ENCODE results near the gene ITSN1. TPM values are rescaled to one million over a fixed set of nuclear protein-coding genes. Genes with fewer than 3 reads are reported as not detected.

ITSN1 gene
- total RNA-seq, 2 experiments from 2014 or later, result 2.3 to 4.6 TPM

DNA sequence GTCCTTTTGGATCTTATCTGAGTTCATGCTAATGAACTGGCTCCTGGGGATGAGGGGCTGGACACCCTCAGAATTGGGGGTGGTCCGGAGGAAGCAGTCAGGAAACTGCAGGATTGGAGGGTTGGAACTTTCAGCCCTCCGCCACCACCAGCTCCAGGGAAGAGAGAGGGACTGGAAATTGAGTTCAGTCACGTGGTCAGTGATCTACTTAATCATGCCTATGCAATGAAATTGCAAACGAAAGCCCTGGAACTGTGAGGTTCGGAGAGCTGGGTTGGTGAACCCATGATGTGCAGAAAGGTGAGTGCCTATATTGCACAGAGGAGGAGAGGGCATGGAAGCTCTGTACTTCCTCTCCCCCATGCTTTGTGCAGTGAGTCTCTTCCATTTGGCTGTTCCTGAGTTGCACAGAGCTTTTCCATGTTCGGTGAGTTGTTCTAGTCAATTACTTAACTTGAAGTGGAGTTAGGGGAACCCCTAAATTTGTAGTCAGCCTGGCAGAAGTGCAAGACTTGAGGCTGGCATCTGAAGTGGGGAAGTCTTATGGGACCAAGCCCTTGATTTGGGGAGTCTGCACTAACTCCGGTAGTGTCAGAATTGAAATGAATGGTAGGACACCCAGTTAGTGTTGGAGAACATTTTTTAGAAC lies 16.7 kb downstream of the ITSN1 start:
- no peak for ATAC-seq (ENCODE audit: low read depth)
- Mint-ChIP-seq H3K36me3 (peaks cover 2% of the 10 kb centered on the region), H3K27ac (no peak overlapping the region), H3K9me3 (no peaks in the 10 kb centered on the region), H3K4me3 (no peak overlapping the region), H3K4me1 (peaks cover 2% of the 10 kb centered on the region), H3K27me3 (peaks cover 4% of the 10 kb centered on the region)
- POLR2A ChIA-PET, result no interaction called here
- DNase-seq, result no peak

DNA sequence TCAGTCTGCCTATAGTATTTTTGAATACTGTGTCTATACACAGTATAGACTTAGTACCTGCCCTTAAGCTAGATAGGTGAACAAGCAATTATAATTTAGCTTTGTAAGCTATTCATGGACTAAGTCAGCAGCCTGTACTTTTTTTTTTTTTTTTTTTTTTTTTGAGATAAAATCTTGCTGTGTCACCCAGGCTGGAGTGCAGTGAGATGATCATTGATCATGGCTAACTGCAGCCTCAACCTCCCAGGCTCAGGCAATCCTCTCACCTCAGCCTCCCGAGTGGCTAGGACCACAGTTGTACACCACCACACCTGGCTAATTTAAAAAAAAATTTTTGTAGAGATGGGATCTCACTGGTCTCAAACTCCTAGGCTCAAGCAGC lies 17.3 kb downstream of the ITSN1 start:
- Mint-ChIP-seq H3K27ac (no peak overlapping the region), H3K4me3 (no peak overlapping the region), H3K27me3 (peaks cover 4% of the 10 kb centered on the region), H3K9me3 (no peaks in the 10 kb centered on the region), H3K4me1 (peaks cover 2% of the 10 kb centered on the region), H3K36me3 (peaks cover 2% of the 10 kb centered on the region)
- POLR2A ChIA-PET, result no interaction called here
- DNase-seq (no peak), ATAC-seq (ENCODE audit: low read depth) (no peak)

DNA sequence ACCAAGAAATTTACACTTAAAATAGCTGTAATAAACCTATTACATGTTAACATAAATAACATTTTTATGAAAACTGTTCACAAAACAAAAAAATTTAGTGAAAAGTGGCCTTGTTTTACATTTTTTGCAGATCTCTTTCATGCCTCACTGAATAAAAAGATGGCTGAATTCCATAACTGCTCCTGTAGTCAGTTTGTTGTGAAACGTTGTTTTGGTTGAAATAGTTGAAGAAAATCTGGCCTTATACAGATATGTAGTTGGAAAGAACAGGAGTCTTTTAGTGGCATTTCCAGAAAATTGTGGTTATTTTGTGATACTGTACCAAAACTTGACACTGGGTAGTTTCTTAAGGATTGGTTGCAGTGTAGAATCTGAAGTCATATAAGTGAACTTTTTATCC lies 18.1 kb downstream of the ITSN1 start:
- H3K9me3 Mint-ChIP-seq, result no peaks in the 10 kb centered on the region
- no peak overlapping the region for H3K27ac Mint-ChIP-seq
- no peak overlapping the region for H3K4me3 Mint-ChIP-seq
- ATAC-seq (ENCODE audit: low read depth) (no peak), DNase-seq (no peak)
- peaks cover 2% of the 10 kb centered on the region for H3K36me3 Mint-ChIP-seq
- POLR2A ChIA-PET, result no interaction called here
- H3K27me3 Mint-ChIP-seq, result peaks cover 4% of the 10 kb centered on the region
- peaks cover 2% of the 10 kb centered on the region for H3K4me1 Mint-ChIP-seq

DNA sequence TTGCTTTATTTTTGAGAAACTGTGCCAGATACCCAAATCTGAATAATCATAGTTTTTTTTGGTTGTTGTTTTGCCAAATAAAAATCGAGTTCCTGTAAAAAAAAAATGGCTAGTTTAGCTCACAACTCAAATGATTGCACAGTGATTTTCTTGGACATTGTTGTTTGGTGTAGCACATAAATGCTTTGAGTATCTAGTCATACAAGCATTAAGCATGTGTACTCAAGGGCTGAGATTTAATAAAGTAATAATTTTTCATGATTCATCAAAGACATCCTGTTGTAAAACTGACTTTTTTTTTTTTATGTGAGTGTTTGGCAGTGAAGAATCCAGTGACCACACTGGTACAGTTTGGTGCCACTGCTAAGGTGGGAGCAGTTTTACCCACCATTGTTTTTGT lies 18.8 kb downstream of the ITSN1 start:
- no peak overlapping the region for H3K4me3 Mint-ChIP-seq
- H3K4me1 Mint-ChIP-seq, result peaks cover 2% of the 10 kb centered on the region
- POLR2A ChIA-PET, result no interaction called here
- H3K27me3 Mint-ChIP-seq, result peaks cover 4% of the 10 kb centered on the region
- DNase-seq (no peak), ATAC-seq (ENCODE audit: low read depth) (no peak)
- H3K27ac Mint-ChIP-seq, result no peak overlapping the region
- H3K9me3 Mint-ChIP-seq, result no peaks in the 10 kb centered on the region
- H3K36me3 Mint-ChIP-seq, result peaks cover 2% of the 10 kb centered on the region

DNA sequence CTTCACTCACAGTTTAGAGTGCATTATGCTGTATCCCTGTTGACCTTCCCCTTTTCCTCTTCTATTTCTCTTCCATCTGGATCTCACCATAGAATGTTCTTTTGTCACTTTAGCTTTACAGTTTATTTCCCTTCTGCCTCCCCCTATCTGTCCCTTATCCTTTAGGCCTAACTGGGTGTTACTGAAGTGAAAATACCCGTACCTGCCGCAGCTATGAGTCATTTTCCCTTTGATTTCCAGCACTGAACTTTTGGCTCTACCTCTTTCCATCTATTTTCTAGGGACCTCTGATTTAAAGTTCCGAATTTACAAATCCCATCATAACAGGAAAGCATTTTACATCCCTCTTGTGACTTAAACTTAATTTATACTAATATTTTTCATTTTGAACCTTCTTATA lies 19.7 kb downstream of the ITSN1 start:
- Mint-ChIP-seq H3K9me3 (no peaks in the 10 kb centered on the region), H3K27ac (no peak overlapping the region), H3K4me1 (peaks cover 2% of the 10 kb centered on the region), H3K27me3 (peaks cover 4% of the 10 kb centered on the region), H3K4me3 (no peak overlapping the region), H3K36me3 (peaks cover 2% of the 10 kb centered on the region)
- no peak for DNase-seq
- POLR2A ChIA-PET, result no interaction called here
- ATAC-seq (ENCODE audit: low read depth), result no peak

DNA sequence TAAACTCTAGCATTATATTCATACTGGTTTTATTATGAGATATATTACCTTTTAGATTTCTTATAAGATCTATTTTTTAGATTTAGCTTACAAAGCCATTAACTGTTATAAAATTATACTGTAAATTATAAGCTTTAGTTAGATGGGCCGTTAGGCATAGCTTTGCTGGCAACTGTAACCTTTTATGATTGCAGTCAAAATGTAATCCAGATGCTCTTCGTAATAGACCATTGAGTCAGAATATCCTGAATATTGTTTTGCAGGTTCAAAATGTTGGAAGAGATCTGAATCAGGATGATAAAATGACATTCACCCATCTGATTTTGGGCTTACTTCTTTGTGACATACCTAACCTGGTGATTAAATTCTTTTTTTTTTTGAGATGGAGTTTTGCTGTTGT lies 20.9 kb downstream of the ITSN1 start:
- ATAC-seq (ENCODE audit: low read depth), result no peak
- no peak overlapping the region for H3K4me3 Mint-ChIP-seq
- peaks cover 2% of the 10 kb centered on the region for H3K4me1 Mint-ChIP-seq
- DNase-seq, result no peak
- POLR2A ChIA-PET, result no interaction called here
- H3K27ac Mint-ChIP-seq, result no peak overlapping the region
- no peaks in the 10 kb centered on the region for H3K9me3 Mint-ChIP-seq
- H3K36me3 Mint-ChIP-seq, result peaks cover 2% of the 10 kb centered on the region
- no peaks in the 10 kb centered on the region for H3K27me3 Mint-ChIP-seq

DNA sequence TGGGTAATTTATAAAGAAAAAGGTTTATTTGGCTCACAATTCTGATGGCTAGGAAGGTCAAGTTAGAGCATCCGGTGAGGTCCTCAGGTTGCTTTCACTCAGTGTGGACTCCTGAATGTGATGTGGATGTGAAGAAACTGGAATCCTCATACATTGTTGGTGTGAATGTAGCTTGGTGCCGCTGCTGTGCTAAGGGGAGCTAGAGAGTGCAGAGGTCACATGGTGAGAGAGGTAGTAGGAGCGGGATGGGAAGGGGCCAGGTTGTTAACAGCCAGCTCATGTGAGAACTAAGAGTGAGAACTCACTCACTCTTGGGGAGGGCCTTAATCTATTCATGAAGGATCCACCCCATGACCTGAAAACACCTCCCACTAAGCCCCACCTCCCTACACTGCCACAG lies 21.8 kb downstream of the ITSN1 start:
- Mint-ChIP-seq H3K27me3 (no peaks in the 10 kb centered on the region), H3K4me1 (peaks cover 2% of the 10 kb centered on the region), H3K27ac (no peak overlapping the region), H3K36me3 (peaks cover 2% of the 10 kb centered on the region), H3K4me3 (no peak overlapping the region), H3K9me3 (no peaks in the 10 kb centered on the region)
- ATAC-seq (ENCODE audit: low read depth) (no peak), DNase-seq (no peak)
- POLR2A ChIA-PET, result no interaction called here

DNA sequence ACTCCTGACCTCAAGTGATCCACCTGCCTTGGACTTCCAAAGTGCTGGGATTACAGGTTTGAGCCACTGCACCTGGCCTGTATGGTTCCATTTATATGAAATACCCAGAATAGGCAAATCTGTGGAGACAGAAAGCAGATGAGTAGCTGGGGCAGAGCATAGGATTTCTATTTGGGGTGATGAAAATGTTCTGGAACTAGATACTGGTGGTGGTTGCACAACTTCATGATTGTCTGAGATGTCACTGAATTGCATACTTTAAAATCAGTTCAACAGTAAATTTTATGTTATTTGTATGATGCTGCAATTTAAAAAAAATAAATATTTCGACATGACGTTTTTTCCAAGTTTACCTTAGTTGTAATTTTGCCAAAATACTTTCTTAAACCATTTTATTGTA lies 23.9 kb downstream of the ITSN1 start:
- Mint-ChIP-seq H3K4me1 (no peaks in the 10 kb centered on the region), H3K9me3 (no peaks in the 10 kb centered on the region), H3K4me3 (no peak overlapping the region), H3K27ac (no peak overlapping the region), H3K36me3 (no peaks in the 10 kb centered on the region), H3K27me3 (no peaks in the 10 kb centered on the region)
- no peak for ATAC-seq (ENCODE audit: low read depth)
- POLR2A ChIA-PET, result no interaction called here
- no peak for DNase-seq

DNA sequence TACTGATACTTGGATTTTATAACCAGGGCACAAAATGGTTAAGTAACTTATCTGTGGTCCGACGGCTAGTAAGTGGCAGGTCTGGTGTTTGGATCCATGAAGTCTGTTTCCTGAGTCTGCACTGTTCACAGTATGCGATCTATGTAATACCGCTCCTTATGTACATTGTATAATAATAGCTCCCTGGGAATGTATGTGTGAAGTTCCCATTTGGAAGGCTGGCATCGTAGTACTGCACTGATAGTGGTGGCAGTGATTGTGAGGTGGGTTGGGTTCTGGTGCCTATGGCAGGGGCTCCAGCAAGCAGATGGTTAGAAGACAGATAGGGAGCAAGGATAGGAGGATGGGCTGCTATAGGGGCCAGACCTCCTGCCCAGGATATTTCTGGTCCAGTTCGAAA lies 25.3 kb downstream of the ITSN1 start:
- ATAC-seq (ENCODE audit: low read depth) (no peak), DNase-seq (no peak)
- POLR2A ChIA-PET, result no interaction called here
- no peak overlapping the region for H3K27ac Mint-ChIP-seq
- H3K36me3 Mint-ChIP-seq, result no peaks in the 10 kb centered on the region
- no peak overlapping the region for H3K4me3 Mint-ChIP-seq
- no peaks in the 10 kb centered on the region for H3K4me1 Mint-ChIP-seq
- no peaks in the 10 kb centered on the region for H3K27me3 Mint-ChIP-seq
- no peaks in the 10 kb centered on the region for H3K9me3 Mint-ChIP-seq

DNA sequence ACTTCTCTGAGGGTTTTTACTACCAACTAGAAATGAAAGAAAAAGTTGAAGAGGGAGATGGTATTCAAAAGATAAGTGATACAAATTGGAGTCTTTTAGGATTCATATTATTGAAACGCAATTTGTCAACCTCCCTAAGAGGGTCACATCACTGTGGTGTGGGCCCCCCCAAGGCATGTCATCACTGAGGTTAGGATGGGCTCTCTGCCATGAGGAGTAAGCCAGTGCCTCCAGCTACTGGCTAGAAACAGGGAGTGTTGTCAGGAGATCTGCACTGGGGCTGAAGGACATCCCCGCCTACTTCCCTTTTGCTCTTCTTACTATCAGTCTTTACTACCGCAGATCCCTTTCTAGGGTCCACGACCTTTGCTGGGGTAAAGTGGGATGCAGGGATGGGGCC lies 25.9 kb downstream of the ITSN1 start:
- no peaks in the 10 kb centered on the region for H3K36me3 Mint-ChIP-seq
- DNase-seq, result no peak
- H3K27me3 Mint-ChIP-seq, result no peaks in the 10 kb centered on the region
- H3K4me3 Mint-ChIP-seq, result no peak overlapping the region
- H3K9me3 Mint-ChIP-seq, result no peaks in the 10 kb centered on the region
- no peaks in the 10 kb centered on the region for H3K4me1 Mint-ChIP-seq
- no peak for ATAC-seq (ENCODE audit: low read depth)
- POLR2A ChIA-PET, result no interaction called here
- no peak overlapping the region for H3K27ac Mint-ChIP-seq

DNA sequence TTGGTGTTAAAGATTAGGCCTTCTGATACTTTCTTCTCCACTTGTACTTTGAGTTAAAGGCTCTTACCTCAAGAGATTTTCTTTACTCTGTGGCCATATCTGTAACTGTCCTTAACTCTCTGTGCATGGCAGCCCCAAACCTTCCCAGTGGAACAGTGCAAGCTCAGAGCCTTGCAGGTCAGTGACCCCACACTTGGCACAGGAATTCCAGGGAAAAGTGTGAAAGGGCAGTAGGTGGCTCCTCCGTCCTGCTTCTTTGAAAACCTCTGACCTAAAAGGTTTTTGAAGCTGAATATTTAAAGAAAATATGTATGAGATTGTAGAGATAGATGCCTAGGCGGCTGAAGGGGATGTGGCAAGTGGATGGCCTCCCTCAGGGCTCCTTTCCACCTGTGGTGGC lies 26.3 kb downstream of the ITSN1 start:
- ATAC-seq (ENCODE audit: low read depth) (no peak), DNase-seq (no peak)
- Mint-ChIP-seq H3K4me3 (no peak overlapping the region), H3K4me1 (no peaks in the 10 kb centered on the region), H3K9me3 (no peaks in the 10 kb centered on the region), H3K27ac (no peak overlapping the region), H3K27me3 (no peaks in the 10 kb centered on the region), H3K36me3 (no peaks in the 10 kb centered on the region)
- POLR2A ChIA-PET, result no interaction called here

DNA sequence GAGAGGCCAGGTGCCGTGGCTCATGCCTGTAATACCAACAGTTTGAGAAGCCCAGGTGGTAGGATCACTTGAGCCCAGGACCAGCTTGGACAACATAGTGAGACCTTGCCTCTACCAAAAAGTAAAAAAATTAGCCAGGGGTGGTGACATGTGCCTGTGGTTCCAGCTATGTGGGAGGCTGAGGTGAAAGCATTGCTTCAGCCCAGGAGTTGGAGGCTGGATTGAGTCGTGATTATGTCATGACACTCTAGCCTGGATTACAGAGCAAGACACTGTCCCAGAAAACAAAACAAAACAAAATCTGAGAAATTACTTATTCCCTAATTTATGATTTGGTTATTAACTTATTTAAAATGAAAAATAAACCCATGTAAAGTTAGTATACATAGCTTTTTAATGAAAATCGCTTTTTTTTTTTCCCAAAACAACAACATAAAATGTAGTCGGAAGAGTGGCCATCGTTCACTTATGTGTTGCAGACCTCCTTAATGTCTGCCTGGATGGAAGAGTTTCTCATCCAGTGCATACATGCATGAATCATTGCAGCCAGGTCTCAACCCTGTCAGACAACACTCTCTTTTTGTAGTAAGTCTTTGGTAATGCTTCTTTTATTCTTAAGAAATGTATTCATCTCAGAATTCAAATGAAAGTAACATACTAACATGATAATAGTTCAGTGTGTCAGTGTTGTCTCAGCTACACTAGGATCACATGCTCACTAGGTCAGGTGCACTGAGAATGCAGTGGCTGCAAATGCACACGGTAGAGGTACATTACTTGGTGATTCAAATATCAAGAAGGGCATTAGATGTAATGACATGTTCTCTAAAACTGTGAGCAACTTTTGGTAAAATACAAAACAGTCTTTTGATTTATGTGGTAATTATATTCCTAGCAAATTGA lies 28.0 kb downstream of the ITSN1 start:
- no peak overlapping the region for H3K27ac Mint-ChIP-seq
- POLR2A ChIA-PET, result no interaction called here
- no peaks in the 10 kb centered on the region for H3K27me3 Mint-ChIP-seq
- ATAC-seq (ENCODE audit: low read depth), result no peak
- H3K4me1 Mint-ChIP-seq, result no peaks in the 10 kb centered on the region
- no peak overlapping the region for H3K4me3 Mint-ChIP-seq
- no peak for DNase-seq
- H3K9me3 Mint-ChIP-seq, result no peaks in the 10 kb centered on the region
- no peaks in the 10 kb centered on the region for H3K36me3 Mint-ChIP-seq

DNA sequence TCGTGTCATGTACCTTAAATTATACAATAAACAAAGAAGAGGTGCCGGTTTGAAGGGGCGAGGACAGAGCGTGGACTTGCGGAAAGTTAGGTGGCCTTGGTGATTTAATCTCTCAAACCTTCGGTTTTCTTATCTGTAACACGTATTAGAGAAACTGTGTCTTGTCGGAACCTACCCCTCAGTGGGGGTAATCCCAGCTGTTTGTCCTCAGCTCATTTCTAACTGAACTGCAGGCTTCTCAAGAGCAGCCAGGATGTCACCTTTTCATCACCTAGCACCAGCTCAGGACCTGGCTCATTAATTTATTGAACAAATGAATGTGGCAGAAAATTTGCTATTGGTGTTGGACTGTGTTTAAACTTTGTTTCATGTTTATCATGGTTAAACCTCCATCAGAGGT lies 31.2 kb downstream of the ITSN1 start:
- Mint-ChIP-seq H3K36me3 (no peaks in the 10 kb centered on the region), H3K4me1 (no peaks in the 10 kb centered on the region), H3K27me3 (no peaks in the 10 kb centered on the region), H3K27ac (no peak overlapping the region), H3K9me3 (no peaks in the 10 kb centered on the region), H3K4me3 (no peak overlapping the region)
- POLR2A ChIA-PET, result no interaction called here
- DNase-seq, result no peak
- ATAC-seq (ENCODE audit: low read depth), result no peak

DNA sequence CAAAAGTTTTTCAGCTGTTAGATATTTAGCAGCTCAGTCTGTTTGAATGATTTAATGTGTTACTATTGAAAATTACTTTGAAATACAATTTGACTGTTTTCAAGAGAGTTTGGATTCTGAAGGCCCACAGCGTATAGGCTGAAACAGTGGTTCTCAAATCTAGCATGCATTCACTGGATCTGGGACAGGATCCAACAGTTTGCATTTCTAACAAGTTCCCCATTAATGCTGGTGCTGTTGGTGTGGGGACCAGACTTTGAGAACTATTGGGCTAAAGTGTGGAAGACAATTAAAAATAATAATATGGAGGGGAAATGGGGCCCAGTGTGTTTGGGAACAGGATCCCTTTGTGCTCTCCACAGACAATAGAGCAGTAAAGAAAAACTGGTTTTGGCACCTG lies 31.9 kb downstream of the ITSN1 start:
- no peaks in the 10 kb centered on the region for H3K4me1 Mint-ChIP-seq
- DNase-seq (no peak), ATAC-seq (ENCODE audit: low read depth) (no peak)
- H3K27ac Mint-ChIP-seq, result no peak overlapping the region
- no peaks in the 10 kb centered on the region for H3K36me3 Mint-ChIP-seq
- H3K4me3 Mint-ChIP-seq, result no peak overlapping the region
- no peaks in the 10 kb centered on the region for H3K27me3 Mint-ChIP-seq
- H3K9me3 Mint-ChIP-seq, result no peaks in the 10 kb centered on the region
- POLR2A ChIA-PET, result no interaction called here
